Tibial nerve (tissue), 3 donors: ENCODE results near the gene IDI1.

Experiments used
- POLR2A ChIP-seq, 2 donors: fragments of 450-650 bp; IDR thresholded peaks; one replicate each; pipeline ENCODE4 v1.6.1; 2017; ENCODE audit warnings: antibody characterized with exemption in 2 of 2, mild to moderate bottlenecking in 2 of 2, moderate library complexity in 2 of 2
- TF ChIP-seq, protein P1 (sequence below), 5 experiments: fragments of 200-600 bp in 3 of 5; fragments of 450-650 bp in 2 of 5; sonication (generic) in 3 of 5; IDR thresholded peaks; one replicate each; pipeline ENCODE4 v1.5.1; 2016 to 2019; ENCODE audit warnings: antibody characterized with exemption in 5 of 5, mild to moderate bottlenecking in 3 of 5, moderate library complexity in 2 of 5

DNA sequence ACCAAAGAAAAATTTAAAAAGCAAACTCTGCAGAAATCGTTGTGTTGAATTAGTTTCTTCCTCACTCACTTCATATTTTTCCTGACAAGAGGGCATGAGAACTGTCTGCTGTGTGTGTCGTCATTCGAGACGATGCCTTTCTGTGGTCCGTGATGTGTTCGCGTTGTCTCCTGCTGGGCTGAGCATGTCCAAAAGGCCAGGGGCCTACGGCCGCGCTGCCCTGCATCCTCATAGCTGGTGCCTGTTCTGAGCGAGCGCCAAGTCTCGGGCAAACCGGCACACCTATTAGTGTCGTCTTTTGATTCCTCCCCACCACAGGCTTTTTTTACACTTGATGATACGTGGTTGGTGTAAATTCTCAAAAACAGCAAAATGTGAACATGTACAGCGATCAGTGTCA is 34.7 kb upstream of the IDI1 start:
- TF ChIP-seq, protein P1, sequence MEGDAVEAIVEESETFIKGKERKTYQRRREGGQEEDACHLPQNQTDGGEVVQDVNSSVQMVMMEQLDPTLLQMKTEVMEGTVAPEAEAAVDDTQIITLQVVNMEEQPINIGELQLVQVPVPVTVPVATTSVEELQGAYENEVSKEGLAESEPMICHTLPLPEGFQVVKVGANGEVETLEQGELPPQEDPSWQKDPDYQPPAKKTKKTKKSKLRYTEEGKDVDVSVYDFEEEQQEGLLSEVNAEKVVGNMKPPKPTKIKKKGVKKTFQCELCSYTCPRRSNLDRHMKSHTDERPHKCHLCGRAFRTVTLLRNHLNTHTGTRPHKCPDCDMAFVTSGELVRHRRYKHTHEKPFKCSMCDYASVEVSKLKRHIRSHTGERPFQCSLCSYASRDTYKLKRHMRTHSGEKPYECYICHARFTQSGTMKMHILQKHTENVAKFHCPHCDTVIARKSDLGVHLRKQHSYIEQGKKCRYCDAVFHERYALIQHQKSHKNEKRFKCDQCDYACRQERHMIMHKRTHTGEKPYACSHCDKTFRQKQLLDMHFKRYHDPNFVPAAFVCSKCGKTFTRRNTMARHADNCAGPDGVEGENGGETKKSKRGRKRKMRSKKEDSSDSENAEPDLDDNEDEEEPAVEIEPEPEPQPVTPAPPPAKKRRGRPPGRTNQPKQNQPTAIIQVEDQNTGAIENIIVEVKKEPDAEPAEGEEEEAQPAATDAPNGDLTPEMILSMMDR (IDR thresholded peaks at IDR 0.05), result no peak
- no peak for TF ChIP-seq POLR2A (IDR thresholded peaks at IDR 0.05)
